GM19463 (cell line): ENCODE results near the gene SLIT3.

Experiments
- ATAC-seq: cut with Tn5 transposase; IDR thresholded peaks from one replicate; pipeline ENCODE4 v1.9.1; 2021; ENCODE audit warnings: mild to moderate bottlenecking, moderate library complexity; ENCODE audit not compliant: unreplicated experiment

SLIT3 gene

DNA sequence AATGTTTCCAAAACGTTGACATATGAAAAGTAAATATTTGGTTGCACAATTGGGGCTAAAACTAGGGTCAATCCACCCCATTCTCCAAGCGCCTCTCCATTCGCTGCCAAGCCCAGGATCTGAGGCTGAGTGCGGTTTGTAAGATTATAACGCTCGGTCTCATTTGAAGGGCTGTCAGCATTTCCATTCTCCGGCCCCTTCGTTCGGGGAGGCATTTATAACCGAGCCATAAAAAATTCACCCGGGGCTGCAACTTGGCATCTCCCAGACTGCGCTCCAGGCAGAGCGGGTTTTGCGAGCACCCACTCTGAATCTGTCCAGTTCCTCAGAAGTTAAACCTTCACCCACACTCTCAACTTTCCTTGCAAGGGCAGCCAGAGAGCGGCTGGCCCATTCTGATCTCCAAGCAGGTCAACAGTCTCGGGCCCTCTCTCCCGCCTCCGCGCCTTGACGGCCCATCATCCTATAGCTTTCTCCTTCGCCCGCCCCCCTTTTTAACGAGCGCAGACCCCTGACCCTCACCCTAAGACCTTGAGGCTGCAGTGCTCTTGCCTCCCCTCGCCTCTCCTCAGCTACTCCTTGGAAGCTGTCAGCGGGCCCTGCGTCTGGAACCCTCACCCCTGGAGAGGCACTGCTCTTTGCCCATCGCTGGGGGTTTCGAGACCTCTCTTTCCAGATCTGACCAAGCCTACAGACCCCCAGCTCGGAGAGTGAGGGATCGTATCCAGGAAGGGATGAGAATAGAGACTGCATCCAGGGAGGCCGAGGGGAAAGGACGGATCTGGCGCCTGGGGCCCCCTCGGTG, 1.1 kb downstream of the SLIT3 start:
- no peak for ATAC-seq

DNA sequence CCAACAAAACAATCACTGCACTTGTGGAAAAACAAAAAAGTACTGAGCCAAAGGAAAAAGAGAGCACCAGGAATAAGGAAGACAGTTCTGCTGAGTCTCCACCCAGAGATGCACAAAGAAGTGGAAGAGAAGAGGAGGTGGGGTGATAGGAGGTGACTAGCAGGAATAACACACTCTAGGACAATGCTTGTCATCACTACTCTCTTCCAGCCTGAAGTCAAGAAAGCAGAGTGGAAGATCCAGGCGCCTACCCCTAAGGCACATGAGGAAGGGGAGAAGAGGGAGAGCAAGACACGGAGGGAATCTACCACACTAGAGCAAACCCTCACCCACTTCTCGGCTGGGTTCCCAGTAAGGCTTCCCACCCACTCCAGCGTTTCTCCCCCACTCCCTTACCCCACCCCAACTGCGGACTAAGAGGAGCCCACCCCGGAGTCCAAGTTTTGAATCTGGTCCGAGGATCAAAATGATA, 1.7 kb downstream of the SLIT3 start:
- ATAC-seq: no peak

- ATAC-seq: no peak
Observed at GRCh38 chr5:169298193-169298592, 2.7 kb downstream of the SLIT3 start.

DNA sequence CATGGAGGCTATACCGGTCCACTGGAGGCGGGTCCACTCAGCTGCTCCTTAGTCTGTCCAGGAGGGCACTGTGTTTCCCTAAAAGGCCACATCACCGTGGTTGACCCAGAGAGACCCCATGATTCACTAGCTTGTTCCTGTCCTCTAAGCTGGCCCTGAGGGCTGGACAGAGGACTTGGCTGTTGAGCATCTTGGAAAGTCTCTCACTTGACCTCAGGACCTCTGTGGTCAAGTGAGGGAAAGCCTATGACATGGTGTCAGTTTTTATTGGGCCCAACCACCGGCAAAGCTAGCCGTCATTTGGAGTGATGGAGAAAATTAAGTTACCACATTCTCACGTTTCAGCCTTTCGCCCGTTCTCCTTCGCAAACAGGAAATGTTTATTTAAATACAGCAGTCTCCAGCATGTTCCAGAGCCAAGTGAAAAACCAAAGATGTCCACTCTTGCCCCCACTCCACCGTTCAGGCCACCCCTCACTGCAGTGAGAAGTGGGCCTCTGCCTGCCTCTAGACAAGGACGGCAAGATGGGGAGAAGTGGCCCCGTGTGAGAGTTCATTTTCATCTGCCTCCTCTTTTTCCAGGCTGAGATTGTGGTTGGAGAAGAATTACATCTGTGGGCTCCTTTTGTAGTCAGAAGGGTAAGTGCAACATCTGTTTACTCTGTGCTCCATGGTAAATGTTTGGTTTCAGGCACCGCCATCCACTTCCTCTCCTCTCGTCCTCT, 4.4 kb downstream of the SLIT3 start:
- no peak for ATAC-seq

DNA sequence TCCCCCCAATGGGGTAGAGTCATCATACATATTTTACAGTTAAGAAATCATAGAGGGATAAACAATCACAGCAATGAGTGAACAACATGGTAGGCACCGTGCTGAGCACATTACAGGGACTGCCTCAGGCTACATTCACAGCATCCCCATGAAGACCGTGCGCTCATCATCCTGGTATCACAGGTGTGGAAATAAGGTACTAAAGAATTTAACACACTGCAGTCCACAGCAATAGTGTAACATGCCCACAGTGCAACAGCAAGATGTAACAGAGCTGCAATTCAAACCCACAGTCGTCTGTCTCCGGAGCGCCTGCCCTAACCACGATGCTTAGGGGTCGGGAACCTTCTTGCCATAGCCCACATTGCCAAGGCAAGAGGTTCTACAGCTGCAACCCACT, 5.6 kb downstream of the SLIT3 start:
- ATAC-seq: no peak

DNA sequence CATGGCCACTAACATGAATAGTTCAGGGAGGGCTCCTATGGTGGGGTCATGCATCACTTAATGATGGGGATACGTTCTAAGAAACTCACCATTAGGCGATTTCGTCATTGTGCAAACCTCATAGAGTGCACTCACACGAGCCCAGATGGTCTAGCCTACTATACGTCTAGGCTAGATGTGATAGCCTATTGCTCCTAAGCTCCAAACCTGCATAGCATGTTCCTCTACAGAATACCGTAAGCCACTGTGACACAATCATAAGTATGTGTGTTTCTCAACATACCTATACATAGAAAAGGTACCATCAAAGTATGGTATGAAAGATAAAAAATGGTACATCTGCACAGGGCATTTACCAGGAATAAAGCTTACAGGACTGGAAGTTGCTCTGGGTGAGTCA, 6.3 kb downstream of the SLIT3 start:
- no peak for ATAC-seq

- ATAC-seq: no peak
Observed at GRCh38 chr5:169291877-169292276, 9.1 kb downstream of the SLIT3 start.

GRCh38 chr5:169290895-169291294, 10.0 kb downstream of the SLIT3 start:
- no peak for ATAC-seq

DNA sequence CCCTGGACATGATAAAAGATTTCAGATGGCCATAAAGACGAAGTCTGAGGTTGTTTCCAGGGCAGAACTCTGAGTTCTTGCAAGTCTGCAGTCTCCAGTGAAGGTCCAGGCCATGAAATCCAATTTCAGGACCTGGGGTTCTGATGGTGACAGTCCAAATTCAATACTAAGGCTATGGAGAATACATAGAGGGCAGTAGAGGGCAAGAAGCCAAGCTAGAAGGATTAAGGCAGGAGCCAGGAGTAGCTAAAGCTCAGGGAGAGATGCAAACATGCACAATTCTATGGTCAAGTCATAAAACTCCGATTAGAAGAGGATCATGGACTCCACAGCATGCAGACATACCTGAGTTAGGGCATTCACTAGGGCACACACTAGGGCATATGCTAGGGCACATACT, 11.4 kb downstream of the SLIT3 start:
- ATAC-seq: no peak

DNA sequence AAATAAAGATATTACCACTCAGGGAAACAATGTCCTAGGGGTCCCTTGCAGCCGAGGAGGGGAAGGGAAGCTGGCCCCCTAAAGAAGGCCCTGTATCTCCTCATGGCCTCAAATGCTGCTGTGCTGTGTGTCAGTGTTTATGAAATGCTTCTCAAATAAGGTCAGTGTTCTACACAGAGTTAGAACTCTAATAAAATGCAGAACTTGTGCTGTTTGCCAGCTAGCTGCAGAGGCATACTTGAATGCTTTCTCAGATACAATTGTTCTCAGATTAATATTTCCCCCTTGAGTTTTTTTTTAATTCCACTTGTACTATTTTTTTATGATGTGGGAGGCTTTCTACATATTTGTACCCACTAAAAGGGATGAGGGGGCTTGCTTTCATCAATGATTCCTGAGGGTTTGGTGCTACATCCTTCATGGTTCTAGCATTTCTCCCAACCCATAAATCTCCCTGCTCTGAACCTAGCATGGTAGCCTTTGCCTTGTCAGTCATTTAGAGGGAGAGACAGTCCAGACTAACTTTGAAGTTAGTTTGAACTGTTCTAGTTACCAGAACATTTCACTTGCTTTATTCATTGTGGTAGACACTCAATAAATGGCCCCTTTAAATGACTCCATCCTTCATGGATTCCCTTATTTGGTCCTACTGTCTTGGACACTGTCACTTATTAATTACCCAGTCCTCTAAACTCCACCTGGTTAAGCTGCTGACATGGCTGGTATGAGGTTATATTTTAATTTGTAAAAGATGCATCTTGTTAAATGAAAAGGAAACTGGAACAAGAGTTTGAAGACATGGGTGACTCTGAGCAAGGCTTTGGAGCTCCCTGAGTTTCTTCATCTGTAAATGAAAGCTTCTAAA, 12.6 kb downstream of the SLIT3 start:
- no peak for ATAC-seq

DNA sequence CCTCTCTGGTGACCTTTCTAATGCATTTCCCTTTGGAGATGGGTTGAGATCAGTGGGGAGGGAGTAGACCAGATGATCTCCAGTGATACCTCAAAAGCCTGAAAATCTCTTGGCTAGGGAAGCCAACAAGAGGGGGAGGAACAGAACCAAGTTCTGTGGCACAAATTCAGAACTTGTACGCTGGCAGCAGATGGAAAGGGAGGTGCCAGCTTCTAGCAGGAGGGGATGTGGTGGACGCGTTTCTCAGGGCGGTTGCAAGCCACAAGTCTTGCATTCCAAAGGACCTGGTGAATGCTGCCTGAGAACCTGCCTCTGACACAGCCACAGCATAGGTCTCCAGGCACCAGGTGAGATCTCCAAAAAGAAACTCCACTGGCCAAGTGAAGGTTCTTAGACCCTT, 13.4 kb downstream of the SLIT3 start:
- no peak for ATAC-seq

- no peak for ATAC-seq
Observed at GRCh38 chr5:169286572-169287300, 14.2 kb downstream of the SLIT3 start.

GRCh38 chr5:169283887-169284286, 17.1 kb downstream of the SLIT3 start:
- ATAC-seq: no peak

DNA sequence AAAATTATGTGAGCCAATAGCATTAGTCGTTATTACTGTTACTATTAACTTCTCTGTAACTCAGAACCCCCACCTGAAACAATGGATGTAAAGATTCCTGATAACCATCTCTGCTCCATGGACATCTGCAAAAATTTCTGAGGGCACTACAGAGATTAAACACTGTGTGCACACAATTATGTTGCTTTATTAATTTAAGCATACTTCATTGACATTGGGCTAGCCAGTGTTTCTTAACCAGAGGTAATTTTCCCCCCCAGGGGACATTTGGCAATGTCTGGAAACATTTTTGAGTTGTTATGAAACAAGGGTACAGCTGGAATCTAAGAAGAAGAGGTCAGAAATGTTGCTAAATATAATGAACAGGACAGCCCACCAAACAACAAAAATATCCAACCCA, 19.3 kb downstream of the SLIT3 start:
- no peak for ATAC-seq

- ATAC-seq: no peak
Observed at GRCh38 chr5:169280696-169281095, 20.2 kb downstream of the SLIT3 start.

- no peak for ATAC-seq
Observed at GRCh38 chr5:169280286-169280685, 20.7 kb downstream of the SLIT3 start.

- ATAC-seq: no peak
Observed at GRCh38 chr5:169279125-169279524, 21.8 kb downstream of the SLIT3 start.

- no peak for ATAC-seq
Observed at GRCh38 chr5:169273881-169274280, 27.1 kb downstream of the SLIT3 start.

- no peak for ATAC-seq
Observed at GRCh38 chr5:169273451-169273850, 27.5 kb downstream of the SLIT3 start.

- ATAC-seq: no peak
Observed at GRCh38 chr5:169272731-169273427, 28.1 kb downstream of the SLIT3 start.
